IMR-90 (cell line): ENCODE results near the gene CLASP1. TPM values are rescaled to one million over a fixed set of nuclear protein-coding genes. Genes with fewer than 3 reads are reported as not detected.

ENCODE experiments used
- ATAC-seq: fragments of 200-7000 bp; cut with Tn5 transposase; 2 replicates; pipeline ENCODE4 v1.9.1; 2020; ENCODE audit warnings: low read depth, mild to moderate bottlenecking, moderate library complexity
- BruUV-seq: library from RNA; stranded (reverse); fragments of 400-500 nt; replicated peaks from 2 replicates; lab custom pipeline; 2021; lab: Mats Ljungman, UMichigan
- CTCF ChIA-PET: fragments of 300-600 bp; formaldehyde crosslinking; extraction: SDS; loops from one replicate; lab custom pipeline; 2021; ENCODE audit warnings: antibody characterized with exemption; lab: Yijun Ruan, JAX
- POLR2A ChIA-PET: fragments of 300-600 bp; sonication (Branson Sonifier 250); formaldehyde crosslinking; loops from one replicate; lab custom pipeline; 2022; ENCODE audit warnings: antibody characterized with exemption; ENCODE audit not compliant: unreplicated experiment; lab: Charles Lee
- DNase-seq: peaks from one replicate; pipeline ENCODE4 v3.0.0; 2013
- H2AFZ ChIP-seq: replicated peaks from 2 replicates; pipeline ENCODE3; 2013; ENCODE audit warnings: low read length, mild to moderate bottlenecking; ENCODE audit not compliant: poor library complexity
- H2AK5ac ChIP-seq: 2 replicates; pipeline ENCODE4 v1.6.1; 2013; ENCODE audit warnings: low read depth, low read length, inconsistent platforms
- H2AK9ac ChIP-seq: replicated peaks from 2 replicates; pipeline ENCODE3; 2013; ENCODE audit warnings: mild to moderate bottlenecking, low read depth, low read length, moderate library complexity; ENCODE audit not compliant: poor library complexity
- H2BK120ac ChIP-seq: 2 replicates; pipeline ENCODE4 v1.6.1; 2013; ENCODE audit warnings: low read depth, low read length, inconsistent platforms
- H2BK15ac ChIP-seq: 3 replicates; pipeline ENCODE4 v1.6.1; 2013; ENCODE audit warnings: low read depth, low read length, inconsistent platforms
- H2BK20ac ChIP-seq: 2 replicates; pipeline ENCODE4 v1.6.1; 2013; ENCODE audit warnings: low read depth, mild to moderate bottlenecking, inconsistent platforms, low read length, moderate library complexity
- H2BK5ac ChIP-seq: 2 replicates; pipeline ENCODE4 v1.6.1; 2013; ENCODE audit warnings: mild to moderate bottlenecking, low read depth, low read length, inconsistent platforms; ENCODE audit not compliant: poor library complexity, severe bottlenecking
- H3K14ac ChIP-seq: replicated peaks from 2 replicates; pipeline ENCODE4 v1.6.1; 2013; ENCODE audit warnings: low read depth, low read length, inconsistent platforms
- H3K18ac ChIP-seq: 2 replicates; pipeline ENCODE4 v1.6.1; 2013; ENCODE audit warnings: low read depth, low read length, control low read depth
- H3K23ac ChIP-seq: 2 replicates; pipeline ENCODE4 v1.6.1; 2013; ENCODE audit warnings: low read depth, low read length, inconsistent platforms
- H3K27ac ChIP-seq: 2 replicates; pipeline ENCODE4 v1.5.1; 2013; ENCODE audit warnings: mild to moderate bottlenecking, control low read depth, low read length; ENCODE audit not compliant: insufficient read depth
- H3K27me3 ChIP-seq: 2 replicates; pipeline ENCODE4 v1.6.1; 2013; ENCODE audit warnings: low read length; ENCODE audit not compliant: control insufficient read depth, insufficient read depth
- H3K36me3 ChIP-seq: 2 replicates; pipeline ENCODE4 v1.6.1; 2013; ENCODE audit warnings: low read length, mixed read lengths; ENCODE audit not compliant: control insufficient read depth, insufficient read depth
- H3K4ac ChIP-seq: 2 replicates; pipeline ENCODE4 v1.6.1; 2013; ENCODE audit warnings: low read depth, low read length, inconsistent platforms
- H3K4me1 ChIP-seq: 2 replicates; pipeline ENCODE4 v1.6.1; 2013; ENCODE audit warnings: low read length, mixed read lengths; ENCODE audit not compliant: control insufficient read depth, insufficient read depth
- H3K4me2 ChIP-seq: 2 replicates; pipeline ENCODE4 v1.6.1; 2013; ENCODE audit warnings: low read depth, mild to moderate bottlenecking, control low read depth, low read length, moderate library complexity
- H3K4me3 ChIP-seq: 2 replicates; pipeline ENCODE4 v1.5.1; 2013; ENCODE audit warnings: low read depth, mild to moderate bottlenecking, control low read depth, low read length, moderate library complexity; ENCODE audit not compliant: insufficient read depth
- H3K56ac ChIP-seq: 2 replicates; pipeline ENCODE4 v1.6.1; 2013; ENCODE audit warnings: low read length, inconsistent platforms; ENCODE audit not compliant: insufficient read depth; ENCODE audit errors: extremely low read depth
- H3K79me1 ChIP-seq, 2 experiments: 2 replicates each; pipeline ENCODE4 v1.6.1; 2013; ENCODE audit warnings: low read length in 2 of 2, inconsistent platforms in 1 of 2, low read depth in 1 of 2
- H3K9ac ChIP-seq: 2 replicates; pipeline ENCODE4 v1.6.1; 2013; ENCODE audit warnings: low read depth, low read length, control low read depth
- H3K9me1 ChIP-seq: 2 replicates; pipeline ENCODE4 v1.6.1; 2013; ENCODE audit warnings: low read length, inconsistent platforms; ENCODE audit not compliant: insufficient read depth
- H3K9me3 ChIP-seq: 2 replicates; pipeline ENCODE4 v1.6.1; 2013; ENCODE audit warnings: low read length; ENCODE audit not compliant: control insufficient read depth, insufficient read depth
- H4K20me1 ChIP-seq: 2 replicates; pipeline ENCODE4 v1.6.1; 2013; ENCODE audit warnings: low read length, inconsistent platforms; ENCODE audit not compliant: insufficient read depth
- H4K5ac ChIP-seq: 2 replicates; pipeline ENCODE4 v1.6.1; 2013; ENCODE audit warnings: mild to moderate bottlenecking, low read depth, low read length, control low read depth
- H4K8ac ChIP-seq, 2 experiments: 2 replicates each; pipeline ENCODE4 v1.6.1; 2013; ENCODE audit warnings: low read depth in 2 of 2, low read length in 2 of 2, control low read depth in 1 of 2, inconsistent platforms in 1 of 2
- H4K91ac ChIP-seq: 2 replicates; pipeline ENCODE4 v1.6.1; 2013; ENCODE audit warnings: low read depth, low read length, inconsistent platforms; ENCODE audit not compliant: insufficient read depth
- CEBPB ChIP-seq: IDR thresholded peaks from 2 replicates; pipeline ENCODE4 v1.6.1; 2012; ENCODE audit warnings: low read depth, low read length, improper control_type of control experiment
- ELK1 ChIP-seq: fragments of 150-350 bp; IDR thresholded peaks from 2 replicates; pipeline ENCODE4 v1.6.1; 2016; ENCODE audit warnings: low read depth, mild to moderate bottlenecking, low read length, moderate library complexity, borderline replicate concordance
- WGBS, 2 experiments: methylation state at CpG; one replicate each; pipeline versions ENCODE4 v1.1.5 to v1.1.7; 2013; ENCODE audit warnings: missing lambda C conversion rate in 2 of 2; ENCODE audit not compliant: insufficient read length in 1 of 2; ENCODE audit errors: extremely low coverage in 2 of 2; 5-methylcytosine and 5-hydroxymethylcytosine counted together
- dilution Hi-C: fragments of 300-500 bp; cut with HindIII; formaldehyde crosslinking; loops from one replicate; pipeline ENCODE4 v1.14.3; 2018; ENCODE audit warnings: low sequenced_read_pairs; ENCODE audit not compliant: unreplicated experiment
- in situ Hi-C: fragments of 300-500 bp; cut with MboI; formaldehyde crosslinking; loops from 3 replicates; pipeline ENCODE4 v1.14.3; 2019; ENCODE audit warnings: low sequenced_read_pairs, inconsistent platforms, mixed read lengths
- intact Hi-C: fragments of 100-400 bp; cut with micrococcal nuclease; formaldehyde crosslinking; loops from 2 replicates; pipeline ENCODE4 v1.10.0; 2022
- polyA plus RNA-seq, 3 experiments: library from polyadenylated mRNA; depleted of rRNA; stranded (reverse); fragments of >200 nt; gene quantifications; 2 replicates each; pipeline ENCODE4 v1.2.3, GENCODE V29; 2012; ENCODE audit warnings: low replicate concordance in 1 of 3
- total RNA-seq: library from RNA; depleted of rRNA; stranded (reverse); fragments of >200 nt; gene quantifications from 2 replicates; pipeline ENCODE4 v1.2.3, GENCODE V29; 2012

Gene CLASP1
- total and polyA plus RNA-seq, 2 of the 4 experiments (the other 2 are of a cell fraction): 12.3 to 33.7 TPM

GRCh38 chr2:121626777-121627524 is 22.3 kb downstream of the CLASP1 start:
- H2BK20ac ChIP-seq: no peak overlapping the region
- no peaks in the 10 kb centered on the region for H3K9me3 ChIP-seq
- H4K20me1 ChIP-seq: peaks cover 9% of the 10 kb centered on the region; the same call in 1 of the 2 replicates
- H3K56ac ChIP-seq: no peak overlapping the region
- no peak for TF ChIP-seq ELK1
- TF ChIP-seq CEBPB: peak; percentile 41; the same call in 1 of the 2 replicates
- no TSS peak for BruUV-seq
- H3K23ac ChIP-seq: no peak overlapping the region
- H3K4me1 ChIP-seq: peaks cover 2% of the 10 kb centered on the region; the same call in 1 of the 2 replicates
- no peak overlapping the region for H3K4me3 ChIP-seq
- no peak overlapping the region for H2BK5ac ChIP-seq
- intact Hi-C loops: no loop called here
- no CpG with 5 or more reads among the region's 4 CpGs for WGBS, 2 experiments
- H2AFZ ChIP-seq: no peak overlapping the region
- H3K9me1 ChIP-seq: peaks cover 2% of the 10 kb centered on the region
- no peak overlapping the region for H2BK15ac ChIP-seq
- DNase-seq (peak; percentile 56), ATAC-seq (no peak; the same call in 1 of the 2 replicates)
- no peak overlapping the region for H2AK9ac ChIP-seq
- H2AK5ac ChIP-seq: no peak overlapping the region
- CTCF ChIA-PET: no interaction called here
- no peaks in the 10 kb centered on the region for H3K27me3 ChIP-seq
- 0 out of 2 replicates have a peak overlapping the region, but pooled peaks have one; percentile 62 for H3K14ac ChIP-seq
- no peaks in the 10 kb centered on the region; the same call in 1 of the 2 replicates for H3K36me3 ChIP-seq
- H4K91ac ChIP-seq: no peak overlapping the region
- H2BK120ac ChIP-seq: no peak overlapping the region
- in situ Hi-C loops: no loop called here
- POLR2A ChIA-PET: no interaction called here
- H3K79me1 ChIP-seq: peaks cover 21 to 55% of the 10 kb centered on the region in 2 experiments
- dilution Hi-C loops: no loop called here
- H3K18ac ChIP-seq: no peak overlapping the region
- H4K5ac ChIP-seq: no peak overlapping the region
- H3K27ac ChIP-seq: no peak overlapping the region
- H3K4ac ChIP-seq: no peak overlapping the region
- H3K9ac ChIP-seq: no peak overlapping the region
- no peak overlapping the region for H3K4me2 ChIP-seq
- H4K8ac ChIP-seq: no peak overlapping the region
